IMR-90 (cell line): ENCODE measurements around the gene CENPP.

Experiments
- MAFK ChIP-seq: IDR thresholded peaks from 2 replicates; pipeline ENCODE4 v1.6.1; 2012; ENCODE audit warnings: low read depth, low read length, improper control_type of control experiment
- POLR2A ChIP-seq: IDR thresholded peaks from 2 replicates; pipeline ENCODE4 v1.6.1; 2012; ENCODE audit warnings: mild to moderate bottlenecking, low read depth, low read length
- RAD21 ChIP-seq: IDR thresholded peaks from 2 replicates; pipeline ENCODE4 v1.6.1; 2012; ENCODE audit warnings: low read length, improper control_type of control experiment
- TF ChIP-seq, protein P1 (sequence below): conservative IDR thresholded peaks from 2 replicates; pipeline ENCODE4 v1.5.1; 2012; ENCODE audit warnings: mild to moderate bottlenecking, low read depth, low read length, improper control_type of control experiment
- TF ChIP-seq, protein P2 (sequence below): fragments of 150-350 bp; IDR thresholded peaks from 2 replicates; pipeline ENCODE4 v1.6.1; 2017; ENCODE audit warnings: mild to moderate bottlenecking, antibody characterized with exemption, low read length, low read depth

DNA sequence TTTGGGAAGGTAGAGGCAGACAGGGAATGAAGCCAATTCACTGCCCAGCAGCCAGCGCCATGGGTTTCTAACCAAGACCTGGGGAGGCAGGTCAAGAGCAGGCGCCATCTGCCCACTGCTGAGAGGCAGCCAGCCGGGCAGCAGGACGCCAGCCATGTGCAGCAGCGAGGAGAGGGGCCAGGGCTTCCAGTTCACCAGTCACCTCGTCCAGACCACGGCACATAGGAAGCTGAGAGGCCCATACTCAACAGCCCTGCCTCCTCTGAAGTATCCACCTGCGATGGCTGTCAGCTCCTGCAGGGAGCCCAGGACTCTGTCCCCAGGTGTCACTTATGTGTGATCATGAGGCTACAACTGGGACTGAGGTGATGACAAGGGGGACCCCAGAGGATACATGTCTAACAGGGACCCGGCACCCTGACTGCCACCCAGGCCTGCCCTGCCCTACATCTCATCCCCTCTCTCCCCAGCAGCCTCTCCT is 314.1 kb downstream of the CENPP start:
- TF ChIP-seq POLR2A (no peak), MAFK (no peak), RAD21 (no peak)
- TF ChIP-seq, protein P1, sequence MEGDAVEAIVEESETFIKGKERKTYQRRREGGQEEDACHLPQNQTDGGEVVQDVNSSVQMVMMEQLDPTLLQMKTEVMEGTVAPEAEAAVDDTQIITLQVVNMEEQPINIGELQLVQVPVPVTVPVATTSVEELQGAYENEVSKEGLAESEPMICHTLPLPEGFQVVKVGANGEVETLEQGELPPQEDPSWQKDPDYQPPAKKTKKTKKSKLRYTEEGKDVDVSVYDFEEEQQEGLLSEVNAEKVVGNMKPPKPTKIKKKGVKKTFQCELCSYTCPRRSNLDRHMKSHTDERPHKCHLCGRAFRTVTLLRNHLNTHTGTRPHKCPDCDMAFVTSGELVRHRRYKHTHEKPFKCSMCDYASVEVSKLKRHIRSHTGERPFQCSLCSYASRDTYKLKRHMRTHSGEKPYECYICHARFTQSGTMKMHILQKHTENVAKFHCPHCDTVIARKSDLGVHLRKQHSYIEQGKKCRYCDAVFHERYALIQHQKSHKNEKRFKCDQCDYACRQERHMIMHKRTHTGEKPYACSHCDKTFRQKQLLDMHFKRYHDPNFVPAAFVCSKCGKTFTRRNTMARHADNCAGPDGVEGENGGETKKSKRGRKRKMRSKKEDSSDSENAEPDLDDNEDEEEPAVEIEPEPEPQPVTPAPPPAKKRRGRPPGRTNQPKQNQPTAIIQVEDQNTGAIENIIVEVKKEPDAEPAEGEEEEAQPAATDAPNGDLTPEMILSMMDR, result no peak
- TF ChIP-seq, protein P2, sequence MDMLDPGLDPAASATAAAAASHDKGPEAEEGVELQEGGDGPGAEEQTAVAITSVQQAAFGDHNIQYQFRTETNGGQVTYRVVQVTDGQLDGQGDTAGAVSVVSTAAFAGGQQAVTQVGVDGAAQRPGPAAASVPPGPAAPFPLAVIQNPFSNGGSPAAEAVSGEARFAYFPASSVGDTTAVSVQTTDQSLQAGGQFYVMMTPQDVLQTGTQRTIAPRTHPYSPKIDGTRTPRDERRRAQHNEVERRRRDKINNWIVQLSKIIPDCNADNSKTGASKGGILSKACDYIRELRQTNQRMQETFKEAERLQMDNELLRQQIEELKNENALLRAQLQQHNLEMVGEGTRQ, result no peak
